ENCODE results near the gene OTULIN.

The OTULIN gene

DNA sequence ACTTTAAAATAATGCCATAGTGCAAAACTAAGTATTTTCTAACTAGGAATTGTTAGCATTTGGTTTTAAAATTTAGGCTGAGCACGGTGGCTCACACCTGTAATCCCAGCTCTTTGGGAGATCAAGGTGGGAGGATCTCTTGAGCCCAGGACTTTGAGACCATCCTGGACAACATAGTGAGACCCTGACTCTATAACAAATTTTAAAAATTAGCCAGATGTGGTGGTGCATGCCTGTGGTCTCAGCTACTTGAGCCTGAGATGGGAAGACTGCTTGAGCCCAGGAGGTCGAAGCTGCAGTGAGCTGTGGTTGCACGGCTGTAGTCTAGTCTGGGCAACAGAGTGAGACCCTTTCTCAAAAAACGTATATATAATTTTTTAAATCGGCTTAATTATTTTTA is 4.9 kb downstream of the OTULIN start:
- no peak for DNase-seq

- DNase-seq, result no peak
Observed at GRCh38 chr5:14669975-14670374, 5.5 kb downstream of the OTULIN start.

DNA sequence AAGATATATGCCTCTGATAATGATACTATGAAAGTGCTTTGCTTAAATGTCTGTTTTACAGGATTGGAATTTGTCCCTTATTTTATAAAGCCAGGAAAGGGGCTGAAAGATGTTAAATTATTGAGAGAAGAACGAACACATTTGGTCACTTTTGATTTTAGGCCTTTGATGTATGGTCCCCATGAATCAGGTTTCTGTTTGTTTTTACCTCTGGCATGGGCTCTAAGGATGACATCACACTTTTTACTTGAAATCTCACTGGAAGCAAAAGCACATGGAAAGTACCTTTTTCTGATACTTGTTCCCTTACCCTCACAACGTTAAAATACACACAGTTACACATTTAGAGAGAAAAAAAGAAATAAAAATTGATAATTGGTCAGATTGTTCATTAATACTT is 6.9 kb downstream of the OTULIN start:
- DNase-seq, result no peak

DNA sequence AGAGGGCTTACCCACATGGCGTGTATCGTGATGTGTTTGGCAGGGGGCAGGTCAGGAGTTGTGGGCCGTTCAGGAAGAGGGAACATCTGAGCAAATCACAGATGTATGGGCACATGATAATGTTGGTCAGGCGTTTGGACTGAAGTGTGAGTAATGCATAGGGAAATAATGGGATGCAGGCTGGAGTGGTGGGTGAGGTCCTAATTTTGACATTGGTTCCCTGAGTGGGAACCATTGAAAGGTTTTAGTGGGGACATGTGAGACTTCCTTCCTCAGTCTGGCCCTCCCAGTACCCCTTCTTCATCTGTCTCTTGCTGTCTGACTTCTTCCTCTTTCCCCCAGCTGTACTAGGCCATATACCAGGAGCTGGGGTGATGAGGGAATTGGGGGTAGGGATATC is 7.6 kb downstream of the OTULIN start:
- DNase-seq, result no peak

DNA sequence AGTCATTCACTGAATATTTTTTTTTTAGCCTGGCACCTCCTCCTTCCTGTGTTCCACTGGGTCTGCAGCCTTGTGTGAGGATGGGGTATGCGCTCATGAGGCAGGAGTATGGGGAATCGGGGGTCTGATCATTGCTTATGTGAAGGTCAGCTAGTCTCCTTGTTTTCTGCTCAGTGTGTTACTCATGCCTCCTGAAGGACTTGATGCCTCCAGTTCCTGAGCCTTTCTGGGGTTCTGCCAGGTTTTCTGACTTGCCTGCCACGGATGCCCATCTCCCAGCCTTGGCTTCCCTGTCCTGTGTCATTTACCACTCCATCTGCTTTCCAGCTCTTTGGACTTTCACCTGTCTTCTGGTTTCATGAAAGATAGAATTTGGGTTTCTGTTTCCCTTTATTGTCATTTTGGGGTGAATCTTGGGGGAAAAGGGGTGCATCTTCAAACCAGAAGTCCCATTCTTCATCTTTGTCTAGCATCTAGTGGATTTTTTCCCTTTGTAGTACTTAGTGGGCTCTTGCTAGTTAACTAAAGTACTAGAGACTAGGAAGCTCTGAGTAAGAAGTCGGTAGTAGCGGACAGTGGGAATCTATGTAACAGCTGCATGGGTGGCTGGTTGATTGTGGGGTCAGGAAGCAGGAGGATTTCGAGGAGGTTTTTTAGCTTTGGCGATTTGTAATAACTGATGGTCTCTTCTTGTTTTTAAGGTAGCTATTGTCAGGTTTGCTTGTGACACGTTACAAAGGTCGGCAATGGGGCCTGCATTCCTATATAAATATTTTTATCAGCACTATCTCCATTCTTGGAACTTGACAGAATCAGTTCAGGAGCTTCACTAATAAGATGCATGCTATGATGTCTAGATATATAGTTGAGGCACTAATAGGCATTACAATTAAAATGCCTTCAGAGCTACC is 8.2 kb downstream of the OTULIN start:
- DNase-seq, result no peak

DNA sequence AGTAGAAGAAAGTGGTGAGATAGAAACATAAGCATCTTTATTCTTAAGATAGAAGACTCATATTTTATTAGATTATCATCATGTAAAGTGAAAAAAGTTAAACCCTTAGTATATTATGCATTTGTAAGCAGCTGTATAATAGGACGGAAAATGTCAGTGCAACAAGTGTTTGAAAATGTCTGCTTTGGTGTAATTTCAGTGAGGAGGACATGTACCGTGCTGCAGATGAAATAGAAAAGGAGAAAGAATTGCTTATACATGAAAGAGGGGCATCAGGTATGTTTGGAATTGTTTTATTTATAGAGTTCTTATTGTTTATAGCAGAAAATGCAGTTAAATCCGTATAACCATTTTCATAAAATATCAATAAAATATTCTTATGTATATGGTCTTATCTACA is 8.9 kb downstream of the OTULIN start:
- no peak for DNase-seq

DNA sequence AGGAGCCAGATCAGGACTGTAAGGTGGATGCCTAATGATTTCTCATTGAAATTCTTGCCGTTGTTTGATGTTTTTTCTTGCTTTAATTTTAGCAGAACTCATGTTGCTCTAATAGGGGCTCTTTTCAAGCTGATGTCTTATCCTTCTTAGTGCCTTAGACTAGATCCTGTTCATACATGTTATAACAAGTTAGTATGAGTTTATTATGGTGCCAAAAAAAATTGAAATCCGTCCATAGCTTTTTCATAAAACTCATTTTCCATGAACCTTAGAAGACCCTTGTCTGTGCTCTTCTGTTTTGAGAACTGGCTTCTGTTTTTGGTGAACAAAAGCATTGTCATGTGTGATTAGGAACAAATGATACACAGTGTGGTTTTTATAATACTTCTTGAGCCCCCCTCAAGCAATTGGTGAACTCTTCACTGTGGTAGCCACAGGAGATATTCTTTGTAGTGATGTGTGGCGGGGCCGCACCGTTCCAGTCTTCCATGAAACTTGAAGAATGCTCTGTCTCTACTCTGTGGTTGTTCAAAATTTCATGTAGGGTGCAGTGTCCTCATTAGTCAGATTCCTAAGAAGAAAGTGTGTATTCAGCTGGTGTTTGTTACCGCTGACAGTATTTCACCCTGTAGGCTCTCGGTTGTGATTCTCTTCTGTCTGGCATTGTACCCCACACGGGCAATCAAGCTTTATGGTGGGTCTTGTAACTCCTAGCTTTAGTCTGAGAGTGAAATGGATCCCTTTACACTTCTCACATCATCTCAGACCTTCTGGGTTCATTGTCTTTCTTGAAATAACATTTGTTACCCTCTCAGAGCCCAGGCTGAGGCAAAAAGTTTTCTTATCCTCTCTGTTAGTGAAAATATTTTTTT is 10.7 kb downstream of the OTULIN start:
- DNase-seq, result no peak

- DNase-seq, result no peak
Observed at GRCh38 chr5:14675865-14676300, 11.4 kb downstream of the OTULIN start.

GRCh38 chr5:14676320-14676719 is 11.8 kb downstream of the OTULIN start:
- peak; percentile 29 for DNase-seq

DNA sequence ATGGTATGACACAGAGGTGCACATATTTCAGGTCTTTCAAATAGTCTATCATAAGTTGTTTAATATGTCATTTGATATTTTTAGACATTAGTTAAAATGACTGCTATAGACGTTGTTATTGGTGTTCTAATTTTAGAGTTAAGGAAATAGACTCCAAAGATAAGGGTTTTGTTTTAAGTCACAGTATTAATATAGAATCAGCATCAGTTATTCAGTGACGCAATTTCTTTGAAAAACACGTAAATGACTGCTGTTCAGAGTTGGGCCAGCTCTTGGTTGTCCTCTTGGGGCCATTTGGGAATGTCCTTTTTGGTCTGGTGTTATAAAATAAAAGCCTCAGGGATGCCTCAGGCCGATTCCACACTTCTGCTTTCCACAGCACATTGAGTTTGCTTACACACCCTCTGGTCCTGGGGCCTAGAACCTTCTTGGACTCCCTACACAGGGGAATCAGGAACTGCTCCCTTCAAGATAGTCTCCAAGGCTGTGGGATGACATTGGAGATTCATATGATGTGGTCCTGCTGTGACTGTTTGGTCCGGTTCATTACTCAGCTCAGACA is 14.3 kb downstream of the OTULIN start:
- no peak for DNase-seq

DNA sequence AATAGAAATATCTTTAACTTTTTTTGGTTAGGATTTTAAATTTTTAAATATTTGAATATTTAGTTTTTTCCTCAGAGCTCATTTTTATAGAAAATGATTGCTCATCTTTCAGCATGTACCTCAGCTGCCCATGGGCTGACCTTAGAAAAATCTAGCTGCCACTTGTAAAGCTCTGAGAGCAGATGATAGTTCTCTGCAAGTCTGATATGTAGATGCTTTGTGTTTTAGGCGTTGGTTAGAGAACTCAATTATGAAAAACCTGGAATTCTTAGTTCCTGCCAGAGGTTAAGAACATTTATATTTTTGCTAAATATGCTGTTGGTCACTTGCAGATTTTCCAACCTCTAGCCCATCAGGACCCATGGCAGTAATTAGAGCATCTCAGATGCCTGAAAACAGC is 15.1 kb downstream of the OTULIN start:
- DNase-seq, result no peak

DNA sequence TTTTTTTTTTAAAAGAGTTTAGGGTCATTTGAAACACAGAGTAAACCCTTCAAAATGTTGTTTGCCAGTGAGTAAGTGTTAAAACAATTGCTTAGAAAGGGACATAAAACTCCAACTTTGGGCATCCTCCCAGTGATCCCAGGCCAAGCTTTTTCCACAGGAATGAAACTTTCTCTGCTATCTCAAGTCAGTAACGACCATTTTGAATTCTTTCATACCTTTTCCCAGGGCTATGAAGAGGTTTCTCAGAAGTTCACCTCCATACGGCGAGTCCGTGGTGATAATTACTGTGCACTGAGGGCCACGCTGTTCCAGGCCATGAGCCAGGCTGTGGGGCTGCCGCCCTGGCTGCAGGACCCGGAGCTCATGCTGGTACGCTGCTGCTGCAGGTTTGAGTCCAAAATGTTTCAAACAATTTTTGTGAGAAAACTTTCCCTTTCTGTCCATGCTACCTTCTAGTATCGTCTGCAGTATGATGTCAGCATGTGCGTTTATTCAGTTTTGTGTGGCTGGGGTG is 16.8 kb downstream of the OTULIN start:
- no peak for DNase-seq

GRCh38 chr5:14683906-14684455 is 19.5 kb downstream of the OTULIN start:
- no peak for DNase-seq

DNA sequence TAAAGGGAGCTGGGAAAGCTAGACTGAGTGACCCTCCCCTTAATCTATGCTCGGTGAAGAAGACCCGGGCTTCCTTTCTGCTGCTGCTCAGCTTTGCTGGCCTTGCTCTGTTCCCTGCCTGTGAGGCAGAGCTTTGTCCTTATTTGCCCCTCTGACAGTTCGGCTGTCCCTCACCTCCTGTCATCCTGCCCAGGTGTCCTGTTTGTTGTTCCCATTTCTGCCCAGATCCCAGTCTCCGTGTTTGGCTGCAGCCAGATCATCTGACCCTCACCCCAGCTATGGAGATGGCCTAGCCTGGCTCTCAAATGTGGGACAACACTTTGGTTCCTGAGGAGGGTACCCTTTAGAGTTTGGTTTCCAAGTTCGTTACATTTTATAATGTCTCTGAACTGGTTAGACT is 20.2 kb downstream of the OTULIN start:
- no peak for DNase-seq

- DNase-seq, result peak; percentile 41
Observed at GRCh38 chr5:14685757-14686156, 21.2 kb downstream of the OTULIN start.

- DNase-seq, result no peak
Observed at GRCh38 chr5:14686517-14686916, 22.0 kb downstream of the OTULIN start.

DNA sequence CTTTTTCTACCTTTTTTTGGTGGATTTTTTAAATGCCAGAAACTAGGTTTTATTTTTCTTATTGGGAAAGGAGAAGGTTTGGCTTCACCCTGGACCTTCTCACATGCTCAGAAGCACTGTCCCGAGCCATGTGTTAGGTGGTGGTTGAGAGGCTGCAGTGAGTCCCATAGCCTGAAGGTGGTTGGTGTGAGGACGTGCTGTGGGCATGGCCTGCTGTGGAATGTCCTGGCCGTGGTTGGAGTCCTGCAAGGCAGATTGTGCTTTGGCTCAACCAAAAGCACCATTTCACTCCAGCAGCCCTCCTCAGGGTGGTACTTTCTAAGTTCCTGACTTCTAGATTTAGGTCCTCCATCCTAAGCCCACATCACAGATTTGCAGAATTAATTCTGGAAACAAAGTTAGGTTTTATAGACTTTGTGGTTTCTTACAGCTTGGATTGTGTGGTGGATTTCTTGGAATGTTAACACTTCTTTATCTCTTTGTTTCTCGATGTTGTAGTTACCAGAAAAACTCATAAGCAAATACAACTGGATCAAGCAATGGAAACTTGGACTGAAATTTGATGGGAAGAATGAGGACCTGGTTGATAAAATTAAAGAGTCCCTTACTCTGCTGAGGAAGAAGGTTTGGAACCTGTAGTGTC is 22.6 kb downstream of the OTULIN start:
- no peak for DNase-seq

DNA sequence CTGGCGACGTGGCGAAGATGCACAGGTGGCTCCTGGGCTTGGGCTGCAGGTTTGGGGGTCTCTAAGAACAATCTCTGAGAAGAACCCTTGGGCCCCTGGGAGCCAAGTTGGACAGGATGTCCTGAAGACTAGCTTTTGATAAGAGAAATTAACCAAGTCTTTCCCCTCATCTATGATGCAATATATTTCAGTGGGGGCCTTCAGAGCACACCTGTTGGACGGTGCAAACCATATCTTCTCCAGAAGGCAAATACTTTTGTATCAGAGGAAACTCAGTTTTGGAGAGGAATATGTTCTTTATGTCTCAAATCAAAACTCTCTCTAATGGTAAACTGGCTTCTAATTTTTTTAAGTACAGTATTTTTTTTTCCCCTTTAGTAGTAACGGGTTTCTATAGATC is 28.6 kb downstream of the OTULIN start:
- DNase-seq, result no peak

GRCh38 chr5:14695152-14695551 is 30.6 kb downstream of the OTULIN start:
- DNase-seq, result no peak

DNA sequence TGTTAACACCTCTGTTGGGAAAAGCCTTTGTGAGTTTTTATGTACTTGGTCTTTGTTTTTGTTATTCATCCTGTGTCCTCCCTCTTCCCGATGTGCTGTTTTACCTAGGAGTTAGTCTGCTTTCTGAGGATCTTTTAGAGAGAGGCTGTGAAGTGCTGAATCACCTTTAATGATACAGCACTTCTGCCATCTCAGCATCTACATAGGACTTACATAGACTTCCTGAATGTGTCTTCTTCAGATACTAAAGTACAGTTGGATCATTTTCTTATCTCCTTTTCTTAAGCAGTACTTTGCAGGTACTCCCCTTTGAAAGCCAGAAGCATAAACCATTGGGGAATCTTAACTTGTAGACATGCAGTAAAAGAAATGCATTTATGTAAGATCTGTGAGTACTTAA is 31.5 kb downstream of the OTULIN start:
- DNase-seq, result no peak

- DNase-seq, result no peak
Observed at GRCh38 chr5:14696851-14697250, 32.3 kb downstream of the OTULIN start.

- DNase-seq, result no peak
Observed at GRCh38 chr5:14698495-14698894, 34.0 kb downstream of the OTULIN start.

DNA sequence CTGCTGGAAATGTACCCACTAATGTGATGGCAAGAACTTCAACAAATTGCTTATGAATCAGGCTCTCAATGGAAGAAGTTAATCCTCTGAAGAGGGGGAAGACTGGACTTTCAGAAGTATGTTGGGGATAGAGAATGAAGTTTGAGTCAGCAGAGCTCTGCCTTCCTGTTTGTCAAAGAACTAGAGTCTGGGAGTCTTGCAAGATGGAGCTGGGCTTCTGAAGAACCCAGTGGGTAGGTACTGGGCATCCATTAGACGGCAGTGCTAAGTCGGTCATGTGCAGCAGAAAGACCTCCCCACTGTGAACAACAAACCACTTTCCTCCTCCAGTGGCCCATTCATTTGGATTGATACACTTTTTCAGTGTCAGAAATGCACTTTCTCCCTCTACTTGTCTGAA is 34.6 kb downstream of the OTULIN start:
- no peak for DNase-seq
